Endothelial cell of umbilical vein (primary cell): Measurements from ENCODE around the gene CCL1.

Experiments
- CTCF ChIP-seq, 2 donors: IDR thresholded peaks; 1 replicate in 1 of 2; 2 replicates in 1 of 2; pipeline ENCODE4 v1.5.1; 2011; ENCODE audit warnings: low read length in 2 of 2, mild to moderate bottlenecking in 2 of 2, moderate library complexity in 2 of 2, control low read depth in 1 of 2, inconsistent platforms in 1 of 2, low read depth in 1 of 2; ENCODE audit not compliant: insufficient read depth in 1 of 2; ENCODE audit errors: extremely low read depth in 1 of 2
- EZH2 ChIP-seq: IDR thresholded peaks from 2 replicates; pipeline ENCODE4 v1.6.1; 2012; ENCODE audit warnings: borderline replicate concordance, low read depth, mild to moderate bottlenecking, moderate library complexity, low read length, inconsistent platforms; ENCODE audit not compliant: severe bottlenecking
- FOS ChIP-seq: IDR thresholded peaks from 2 replicates; pipeline ENCODE4 v1.6.1; 2011; ENCODE audit warnings: mild to moderate bottlenecking, low read length, moderate library complexity, borderline replicate concordance; ENCODE audit not compliant: insufficient read depth
- POLR2A ChIP-seq: IDR thresholded peaks from 2 replicates; pipeline ENCODE4 v1.6.1; 2012; ENCODE audit warnings: low read depth, mild to moderate bottlenecking, control low read depth, low read length
- POLR2AphosphoS5 ChIP-seq: IDR thresholded peaks from 2 replicates; pipeline ENCODE4 v1.6.1; 2012; ENCODE audit warnings: low read depth, mild to moderate bottlenecking, control low read depth, low read length, moderate library complexity; ENCODE audit not compliant: insufficient read depth

- TF ChIP-seq POLR2A (no peak), CTCF (IDR thresholded peaks at IDR 0.05; ENCODE audit: extremely low read depth in 1 of 2, insufficient read depth in 1 of 2, low read depth in 1 of 2, low read length in 2 of 2) (no peak), FOS (no peak), POLR2AphosphoS5 (no peak), EZH2 (no peak)
Observed at GRCh38 chr17:34399725-34400124, 36.7 kb upstream of the CCL1 start.
